Endothelial cell of umbilical vein (primary cell): ENCODE measurements around the gene FBXO5. TPM values are rescaled to one million over a fixed set of nuclear protein-coding genes. Genes with fewer than 3 reads are reported as not detected.

Source experiments
- BruUV-seq: library from RNA; stranded (reverse); fragments of 400-500 nt; replicated peaks from 2 replicates; lab custom pipeline; 2021; lab: Mats Ljungman, UMichigan
- CTCF ChIA-PET: fragments of 300-600, 350-600 bp; sonication (Branson Sonifier 250); formaldehyde crosslinking; loops from one replicate; lab custom pipeline; 2021; ENCODE audit warnings: antibody characterized with exemption, inconsistent platforms; lab: Charles Lee
- POLR2A ChIA-PET: fragments of 300-600, 350-600 bp; sonication (Branson Sonifier 250); formaldehyde crosslinking; loops from one replicate; lab custom pipeline; 2021; ENCODE audit warnings: antibody characterized with exemption, inconsistent platforms; lab: Charles Lee
- DNase-seq: peaks from one replicate; pipeline ENCODE4 v3.0.0-alpha.2; 2011; ENCODE audit warnings: low read depth, low spot score
- FAIRE-seq: peaks from 2 replicates; lab custom pipeline; 2011; peaks lifted over from hg19 to GRCh38; lab: Jason Lieb, UNC
- H2AFZ ChIP-seq: 2 replicates; pipeline ENCODE4 v1.6.0; 2012; ENCODE audit warnings: low read depth, low read length, control low read depth, inconsistent platforms
- H3K27ac ChIP-seq: 2 replicates; pipeline ENCODE4 v1.5.1; 2011; ENCODE audit warnings: low read depth, mild to moderate bottlenecking, control low read depth, low read length, moderate library complexity; ENCODE audit not compliant: insufficient read depth
- H3K27me3 ChIP-seq, 2 experiments: 2 replicates each; pipeline versions ENCODE4 v1.6.0 to v1.6.1; 2011; ENCODE audit warnings: low read length in 2 of 2, mixed read lengths in 1 of 2; ENCODE audit not compliant: control insufficient read depth in 2 of 2, insufficient read depth in 2 of 2
- H3K36me3 ChIP-seq, 2 experiments: 2 replicates in 1 of 2; 3 replicates in 1 of 2; pipeline ENCODE4 v1.5.1; 2011; ENCODE audit warnings: low read length in 2 of 2, mild to moderate bottlenecking in 1 of 2, moderate library complexity in 1 of 2; ENCODE audit not compliant: control insufficient read depth in 2 of 2, insufficient read depth in 2 of 2; ENCODE audit errors: extremely low read depth in 1 of 2
- H3K4me1 ChIP-seq: 3 replicates; pipeline ENCODE4 v1.5.1; 2011; ENCODE audit warnings: mild to moderate bottlenecking, low read length; ENCODE audit not compliant: control insufficient read depth, insufficient read depth; ENCODE audit errors: extremely low read depth
- H3K4me2 ChIP-seq: 2 replicates; pipeline ENCODE4 v1.6.1; 2011; ENCODE audit warnings: low read length, control low read depth, mixed read lengths; ENCODE audit not compliant: insufficient read depth
- H3K4me3 ChIP-seq, 3 experiments: fragments of 200-600 bp in 1 of 3; sonication (generic), shearing (Covaris generic) in 1 of 3; replicated peaks in 1 of 3; 2 replicates each; pipeline ENCODE4 v1.5.1; 2011 to 2016; ENCODE audit warnings: control low read depth in 3 of 3, low read length in 3 of 3, mild to moderate bottlenecking in 2 of 3, inconsistent platforms in 1 of 3, low read depth in 1 of 3, moderate library complexity in 1 of 3; ENCODE audit not compliant: insufficient read depth in 1 of 3
- H3K79me2 ChIP-seq: 2 replicates; pipeline ENCODE4 v1.6.0; 2012; ENCODE audit warnings: low read length, inconsistent platforms; ENCODE audit not compliant: control insufficient read depth, insufficient read depth
- H3K9ac ChIP-seq: replicated peaks from 2 replicates; pipeline ENCODE3; 2011; ENCODE audit warnings: low read length, control low read depth; ENCODE audit not compliant: insufficient read depth; ENCODE audit errors: extremely low read depth
- H3K9me1 ChIP-seq: replicated peaks from 3 replicates; pipeline ENCODE4 v1.6.0; 2011; ENCODE audit warnings: mild to moderate bottlenecking, low read length; ENCODE audit not compliant: control insufficient read depth, insufficient read depth; ENCODE audit errors: extremely low read depth
- H3K9me3 ChIP-seq: replicated peaks from 2 replicates; pipeline ENCODE4 v1.5.1; 2012; ENCODE audit warnings: low read length, inconsistent platforms; ENCODE audit not compliant: control insufficient read depth, insufficient read depth
- H4K20me1 ChIP-seq: replicated peaks from 2 replicates; pipeline ENCODE3; 2011; ENCODE audit warnings: mild to moderate bottlenecking, low read length; ENCODE audit not compliant: control insufficient read depth, insufficient read depth; ENCODE audit errors: extremely low read depth
- CTCF ChIP-seq, 2 donors: IDR thresholded peaks; 1 replicate in 1 of 2; 2 replicates in 1 of 2; pipeline ENCODE4 v1.5.1; 2011; ENCODE audit warnings: low read length in 2 of 2, mild to moderate bottlenecking in 2 of 2, moderate library complexity in 2 of 2, control low read depth in 1 of 2, inconsistent platforms in 1 of 2, low read depth in 1 of 2; ENCODE audit not compliant: insufficient read depth in 1 of 2; ENCODE audit errors: extremely low read depth in 1 of 2
- EZH2 ChIP-seq: IDR thresholded peaks from 2 replicates; pipeline ENCODE4 v1.6.1; 2012; ENCODE audit warnings: borderline replicate concordance, low read depth, mild to moderate bottlenecking, moderate library complexity, low read length, inconsistent platforms; ENCODE audit not compliant: severe bottlenecking
- FOS ChIP-seq: IDR thresholded peaks from 2 replicates; pipeline ENCODE4 v1.6.1; 2011; ENCODE audit warnings: mild to moderate bottlenecking, low read length, moderate library complexity, borderline replicate concordance; ENCODE audit not compliant: insufficient read depth
- GATA2 ChIP-seq: IDR thresholded peaks from 2 replicates; pipeline ENCODE4 v1.7.0; 2011; ENCODE audit warnings: low read depth, mild to moderate bottlenecking, moderate library complexity, mixed read lengths, low read length; ENCODE audit not compliant: insufficient read length, insufficient read depth
- JUN ChIP-seq: IDR thresholded peaks from 2 replicates; pipeline ENCODE4 v1.6.1; 2011; ENCODE audit warnings: borderline replicate concordance, low read depth; ENCODE audit not compliant: insufficient read length, insufficient read depth
- MAX ChIP-seq: IDR thresholded peaks from 2 replicates; pipeline ENCODE4 v1.6.1; 2011; ENCODE audit not compliant: insufficient read depth, insufficient read length
- MYC ChIP-seq: IDR thresholded peaks from one replicate; pipeline ENCODE4 v1.6.1; 2011; ENCODE audit warnings: mild to moderate bottlenecking, low read depth, low read length
- POLR2A ChIP-seq: IDR thresholded peaks from 2 replicates; pipeline ENCODE4 v1.6.1; 2012; ENCODE audit warnings: low read depth, mild to moderate bottlenecking, control low read depth, low read length
- POLR2AphosphoS5 ChIP-seq: IDR thresholded peaks from 2 replicates; pipeline ENCODE4 v1.6.1; 2012; ENCODE audit warnings: low read depth, mild to moderate bottlenecking, control low read depth, low read length, moderate library complexity; ENCODE audit not compliant: insufficient read depth
- dilution Hi-C: fragments of 300-500 bp; cut with MboI; formaldehyde crosslinking; loops from one replicate; pipeline ENCODE4 v1.15.0; 2019; ENCODE audit warnings: low sequenced_read_pairs; ENCODE audit not compliant: extremely low pct_ligation_motif_present
- intact Hi-C: fragments of 100-400 bp; cut with micrococcal nuclease; formaldehyde crosslinking; loops from one replicate; pipeline ENCODE4 v1.10.0; 2022
- polyA plus RNA-seq, 4 experiments: library from polyadenylated mRNA; depleted of rRNA in 3 of 4; stranded (reverse) in 3 of 4; unstranded in 1 of 4; fragments of >200 nt; gene quantifications; 2 replicates each; pipeline versions ENCODE4 v1.2.1 to v1.2.3, GENCODE V29; 2011 to 2012; ENCODE audit warnings: missing spikeins in 1 of 4
- total RNA-seq: library from RNA; stranded (reverse); gene quantifications from 2 replicates; pipeline ENCODE4 v1.2.3, GENCODE V29; 2021

FBXO5 gene
- total and polyA plus RNA-seq, 2 donors (not counting 3 experiments of a cell fraction or from before 2014, with no cell fraction given), result 6.1 to 27.1 TPM

DNA sequence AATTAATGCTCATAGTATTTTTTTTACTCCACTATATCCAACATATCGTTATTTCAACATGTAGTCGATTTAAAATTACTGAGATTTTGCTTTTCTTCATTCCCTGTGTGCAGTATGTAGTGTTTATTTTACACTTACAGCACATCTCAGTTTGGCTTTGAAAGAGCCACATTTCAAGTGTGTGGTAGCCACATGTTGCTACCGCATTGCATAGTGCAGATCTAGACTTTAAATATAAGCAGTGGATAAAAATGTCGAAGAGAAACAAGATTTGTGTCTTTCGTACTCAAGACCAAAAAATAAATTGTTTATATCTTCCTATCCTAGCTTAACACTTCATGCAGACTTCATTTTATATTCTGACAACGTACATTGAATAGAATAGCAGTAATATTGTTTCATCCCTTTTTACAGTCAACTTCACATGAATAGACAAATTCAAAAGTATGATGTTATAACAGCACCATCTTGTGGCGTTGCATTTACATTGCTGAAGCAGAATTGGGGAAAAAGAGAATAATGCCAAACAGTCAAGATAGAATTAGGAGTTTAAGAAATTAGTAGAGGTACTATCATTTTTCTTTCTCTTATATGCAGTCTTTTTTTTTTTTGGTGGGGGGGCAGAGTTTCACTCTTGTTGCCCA is 29.9 kb downstream of the FBXO5 start:
- Histone ChIP-seq H3K27ac (no peak overlapping the region), H3K9me3 (no peaks in the 10 kb centered on the region), H2AFZ (no peak overlapping the region), H4K20me1 (no peaks in the 10 kb centered on the region), H3K9ac (no peak overlapping the region), H3K4me3 (no peak overlapping the region), H3K27me3 (no peaks in the 10 kb centered on the region), H3K4me1 (peaks cover 11% of the 10 kb centered on the region), H3K4me2 (no peak overlapping the region), H3K9me1 (no peaks in the 10 kb centered on the region), H3K79me2 (no peaks in the 10 kb centered on the region), H3K36me3 (no peaks in the 10 kb centered on the region)
- TF ChIP-seq FOS, result no peak
- TF ChIP-seq CTCF (IDR thresholded peaks at IDR 0.05; ENCODE audit: extremely low read depth in 1 of 2, insufficient read depth in 1 of 2, low read depth in 1 of 2, low read length in 2 of 2), result peak; percentile 37 to 41
- CTCF ChIA-PET, result interaction anchor here (0.6 to 2.8 kb wide), 5 partner anchors 87 to 1570 kb away, joined by 3 to 13 read pairs (median 4); no protein-coding TSS in a partner anchor
- intact Hi-C loops (loop anchor here (1.0 to 10.0 kb wide), 7 partner anchors 71 to 1186 kb away; partner anchors contain the start of gene VIP), dilution Hi-C loops (no loop called here)
- no TSS peak for BruUV-seq
- peak; percentile 55 for DNase-seq
- FAIRE-seq, result peak; percentile 94
- POLR2A ChIA-PET, result no interaction called here

DNA sequence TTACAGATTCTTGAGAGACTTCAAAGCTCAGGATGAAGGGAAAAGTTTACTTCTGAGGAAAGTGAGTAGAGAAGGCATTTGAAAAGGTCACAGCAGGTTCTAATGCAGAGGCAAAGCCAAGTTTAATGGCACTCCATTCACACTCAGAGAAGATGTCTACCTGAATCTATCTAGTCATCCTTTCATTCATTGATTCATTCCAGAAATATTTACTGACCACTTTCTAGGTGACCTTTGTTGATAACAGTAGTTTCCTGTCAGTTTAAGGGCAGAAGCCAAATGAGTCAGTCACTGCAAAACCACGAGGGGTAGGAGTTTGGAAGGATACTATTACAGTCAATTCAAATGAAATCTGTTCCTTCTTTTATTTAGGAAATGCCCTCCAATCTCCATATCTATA is 30.8 kb downstream of the FBXO5 start:
- Histone ChIP-seq H3K27me3 (no peaks in the 10 kb centered on the region), H3K9ac (no peak overlapping the region), H3K9me1 (no peaks in the 10 kb centered on the region), H3K4me2 (peak overlapping the region; percentile 31), H3K4me3 (no peak overlapping the region), H2AFZ (no peak overlapping the region), H3K9me3 (no peaks in the 10 kb centered on the region), H3K27ac (no peak overlapping the region), H4K20me1 (no peaks in the 10 kb centered on the region), H3K36me3 (no peaks in the 10 kb centered on the region), H3K4me1 (peaks cover 11% of the 10 kb centered on the region), H3K79me2 (no peaks in the 10 kb centered on the region)
- CTCF ChIA-PET, result interaction anchor here (0.9 to 6.2 kb wide), 5 partner anchors 85 to 467 kb away, joined by 3 to 88 read pairs (median 5); no protein-coding TSS in a partner anchor
- TF ChIP-seq FOS (peak; percentile 84), GATA2 (peak; percentile 68), POLR2A (no peak), EZH2 (no peak), MAX (no peak), MYC (no peak), CTCF (IDR thresholded peaks at IDR 0.05; ENCODE audit: extremely low read depth in 1 of 2, insufficient read depth in 1 of 2, low read depth in 1 of 2, low read length in 2 of 2) (no peak), JUN (peak; percentile 32), POLR2AphosphoS5 (peak; percentile 29)
- POLR2A ChIA-PET, result no interaction called here
- FAIRE-seq (peak; percentile 81), DNase-seq (peak; percentile 13)
- intact Hi-C loops (loop anchor here (5.0 to 10.0 kb wide), 2 partner anchors 647 to 1185 kb away; no protein-coding TSS in a partner anchor), dilution Hi-C loops (no loop called here)
- BruUV-seq, result no TSS peak
